Left lobe of liver (tissue), 2 donors: ENCODE results near the gene OTOP3. TPM values are rescaled to one million over a fixed set of nuclear protein-coding genes. Genes with fewer than 3 reads are reported as not detected.
"Not testable (repeated sequence)": the region's sequence is repeated elsewhere in the genome, so short reads cannot be mapped to it uniquely, and the experiment has no call there.

ENCODE experiments used
- ATAC-seq: fragments of 200-7000 bp; cut with Tn5 transposase; one replicate; pipeline ENCODE4 v1.9.1; 2020; ENCODE audit warnings: mild to moderate bottlenecking, moderate library complexity
- DNase-seq: peaks from one replicate; pipeline ENCODE4 v3.0.0-alpha.2; 2020; ENCODE audit warnings: low spot score
- total RNA-seq: library from RNA; stranded (reverse); gene quantifications from one replicate; pipeline ENCODE4 v1.2.1, GENCODE V29; 2021
- donor health status: DM: no; HTN: no; CAD: no; lungs with moderate emphysema.
- donor health status: DM: no; HTN: yes; CAD: no.

OTOP3 gene
- total RNA-seq, 1 donor from 2014 or later: not detected

GRCh38 chr17:74979408-74980146, 43.9 kb downstream of the OTOP3 start:
- DNase-seq (no peak), ATAC-seq (no peak)

DNA sequence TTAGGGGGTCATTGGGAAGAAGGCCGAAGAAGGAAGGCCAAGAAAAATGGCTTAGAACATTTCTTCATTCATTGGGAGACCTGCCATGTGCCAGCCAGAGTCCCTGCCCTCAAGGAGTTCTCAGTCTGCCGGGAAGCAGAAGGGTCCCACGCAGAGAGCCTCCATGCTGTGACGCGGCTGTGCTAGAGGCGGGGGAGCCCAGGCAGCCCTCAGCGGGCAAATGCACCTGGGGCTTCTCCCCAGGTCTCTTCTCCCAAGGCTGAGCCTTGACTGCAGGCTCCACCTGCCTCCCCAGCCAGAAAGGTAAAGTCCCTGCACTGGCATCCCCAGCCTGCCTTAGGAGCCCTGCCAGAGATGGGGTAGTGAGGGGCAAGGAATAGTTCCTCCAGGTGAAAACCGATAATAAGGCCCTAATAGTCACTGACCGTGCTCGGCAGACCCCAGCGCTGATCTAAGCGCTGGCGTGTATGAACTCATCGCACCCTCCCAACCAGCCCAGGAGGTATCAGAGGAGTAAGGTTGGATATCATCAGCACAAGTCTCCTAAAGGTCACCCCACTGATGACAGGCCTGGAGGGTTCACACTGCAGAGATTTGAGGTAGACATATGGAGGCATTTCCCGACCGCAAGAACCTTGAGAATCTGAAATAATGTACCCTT, 45.8 kb downstream of the OTOP3 start:
- no peak for DNase-seq
- no peak for ATAC-seq

DNA sequence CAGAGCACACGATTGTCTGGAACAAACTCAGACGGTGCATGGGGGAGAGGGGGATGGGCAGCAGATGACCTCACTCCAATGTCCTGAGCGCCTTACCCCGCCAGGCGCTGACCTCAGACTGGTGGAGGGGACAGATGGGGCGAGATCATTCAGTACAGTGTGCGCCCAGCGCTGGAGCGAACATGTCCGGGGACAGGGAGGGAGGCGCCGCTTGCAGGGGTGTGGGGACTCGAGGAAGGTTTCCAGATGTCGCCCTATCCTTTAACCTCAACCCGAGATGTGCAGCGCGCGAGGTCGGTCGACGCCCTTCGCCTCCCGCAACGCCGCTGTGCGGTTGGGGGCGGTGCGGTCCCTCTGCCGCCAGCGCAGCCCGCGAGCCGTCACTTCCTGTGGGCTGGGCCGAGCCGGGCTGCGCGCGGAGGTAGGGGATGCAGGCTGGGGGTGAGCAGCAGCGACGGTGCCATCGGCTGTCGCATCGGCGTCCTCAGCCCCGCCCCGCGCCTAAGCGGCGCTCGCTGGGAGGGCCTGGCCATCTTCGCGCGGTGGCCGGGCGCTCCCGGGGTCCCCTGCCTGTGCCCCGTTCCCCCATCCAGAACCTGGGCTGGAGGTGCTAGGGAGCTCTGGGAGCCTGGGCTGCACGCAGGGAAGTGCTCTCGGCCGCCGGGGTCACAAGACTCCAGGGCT, 46.4 kb downstream of the OTOP3 start:
- no peak for DNase-seq
- ATAC-seq: peak; percentile 83

GRCh38 chr17:74982663-74983313, 47.1 kb downstream of the OTOP3 start:
- not testable (repeated sequence) for ATAC-seq, DNase-seq

- ATAC-seq (no peak), DNase-seq (no peak)
Measured at GRCh38 chr17:74986206-74986576, 50.5 kb downstream of the OTOP3 start.

- DNase-seq: peak; percentile 96
- ATAC-seq: peak; percentile 98
Measured at GRCh38 chr17:74987418-74987908, 51.8 kb downstream of the OTOP3 start, which contains the start of gene CDR2L. CDR2L (plus strand) TSS chr17:74987632; CDS start chr17:74988044, 412 bp downstream.

GRCh38 chr17:74987909-74988711, 52.4 kb downstream of the OTOP3 start:
- peak; percentile 71 for ATAC-seq
- DNase-seq: peak; percentile 61

- DNase-seq: no peak
- ATAC-seq: no peak
Measured at GRCh38 chr17:74990581-74991105, 54.9 kb downstream of the OTOP3 start.

GRCh38 chr17:74992223-74992622, 56.5 kb downstream of the OTOP3 start:
- ATAC-seq (no peak), DNase-seq (no peak)

- ATAC-seq (no peak), DNase-seq (no peak)
Measured at GRCh38 chr17:74994440-74994839, 58.7 kb downstream of the OTOP3 start.

DNA sequence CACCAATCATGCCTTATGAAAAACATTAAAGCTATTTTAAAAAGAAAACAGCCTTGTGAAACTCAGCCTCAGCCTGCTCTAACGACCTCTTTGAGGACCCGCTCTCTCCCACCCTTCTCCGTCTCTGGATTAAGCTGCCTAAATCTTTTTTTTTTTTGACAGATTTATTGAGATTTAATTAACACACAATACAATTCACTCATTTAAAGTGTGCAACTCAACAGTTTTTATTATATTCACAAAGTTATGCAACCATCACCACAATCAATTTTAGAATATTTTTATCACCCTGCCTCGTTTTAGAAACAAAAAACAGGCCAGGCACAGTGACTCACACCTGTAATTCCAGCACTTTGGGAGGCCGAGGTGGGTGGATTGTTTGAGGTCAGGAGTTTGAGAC, 60.1 kb downstream of the OTOP3 start:
- ATAC-seq: no peak
- DNase-seq: no peak

GRCh38 chr17:74998783-74999182, 63.1 kb downstream of the OTOP3 start:
- ATAC-seq (peak; percentile 14), DNase-seq (no peak)

DNA sequence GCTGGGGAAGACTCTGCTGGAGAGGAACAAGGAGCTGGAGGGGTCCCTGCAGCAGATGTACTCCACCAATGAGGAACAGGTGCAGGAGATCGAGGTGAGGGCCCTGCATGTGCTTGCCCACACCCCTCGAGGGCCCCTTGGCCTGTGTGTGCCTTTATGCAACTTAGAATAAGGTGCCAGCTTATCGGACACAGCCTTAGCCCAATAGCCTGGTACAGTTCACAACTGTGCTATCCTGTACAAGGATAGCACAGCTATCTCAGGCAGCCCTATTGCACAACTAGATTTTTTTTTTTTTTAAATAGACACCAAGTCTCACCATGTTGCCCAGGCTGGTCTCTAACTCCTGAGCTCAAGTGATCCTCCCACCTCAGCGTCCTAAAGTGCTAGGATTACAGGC, 63.8 kb downstream of the OTOP3 start:
- DNase-seq (no peak), ATAC-seq (no peak)

Other genes with a start within 250 kb of the OTOP3 start
- gene CD300LF, start 223.0 kb upstream of the OTOP3 start, total RNA-seq: not detected
- gene RAB37, start 198.6 kb upstream of the OTOP3 start, total RNA-seq: 14.0 TPM
- gene NHERF1, start 187.3 kb upstream of the OTOP3 start, total RNA-seq: 156 TPM
- 21.5 TPM for gene NAT9, start 159.6 kb upstream of the OTOP3 start, total RNA-seq
- not detected for gene GRIN2C, start 76.0 kb upstream of the OTOP3 start, total RNA-seq
- 10.0 TPM for gene FDXR, start 62.9 kb upstream of the OTOP3 start, total RNA-seq
- 1.8 TPM for gene FADS6, start 42.3 kb upstream of the OTOP3 start, total RNA-seq
- gene USH1G, start 12.6 kb upstream of the OTOP3 start, total RNA-seq: not detected
- not detected for gene OTOP2, start 11.6 kb upstream of the OTOP3 start, total RNA-seq
- gene HID1, start 36.9 kb downstream of the OTOP3 start, total RNA-seq: 5.9 TPM
- gene CDR2L, start 51.7 kb downstream of the OTOP3 start, total RNA-seq: 1.2 TPM
- gene MRPL58, start 76.8 kb downstream of the OTOP3 start, total RNA-seq: 25.8 TPM
- 177 TPM for gene ATP5PD, start 111.1 kb downstream of the OTOP3 start, total RNA-seq
- 7.0 TPM for gene KCTD2, start 111.3 kb downstream of the OTOP3 start, total RNA-seq
- 1.2 TPM for gene SLC16A5, start 152.1 kb downstream of the OTOP3 start, total RNA-seq
- gene ARMC7, start 174.1 kb downstream of the OTOP3 start, total RNA-seq: 5.6 TPM
- gene NT5C, start 195.8 kb downstream of the OTOP3 start, total RNA-seq: 11.9 TPM
- gene JPT1, start 218.6 kb downstream of the OTOP3 start, total RNA-seq: 14.8 TPM
- gene SUMO2, start 247.1 kb downstream of the OTOP3 start, total RNA-seq: 94.9 TPM